HepG2 (cell line): Measurements from ENCODE around the gene ARMH1. TPM values are rescaled to one million over a fixed set of nuclear protein-coding genes. Genes with fewer than 3 reads are reported as not detected.
A peak's percentile ranks its signal among the peaks of the same experiment; 100 is the strongest.

ENCODE experiments used
- AGO1 ChIP-seq: fragments of 200-400 bp; formaldehyde crosslinking; IDR thresholded peaks from 2 replicates; pipeline ENCODE4 v1.6.1; 2017; ENCODE audit warnings: mild to moderate bottlenecking, low read depth, low read length, moderate library complexity; ENCODE audit not compliant: poor library complexity, severe bottlenecking
- CBFB ChIP-seq: sonication (generic); formaldehyde crosslinking; IDR thresholded peaks from 2 replicates; pipeline ENCODE4 v1.4.0; 2020; ENCODE audit warnings: missing genetic modification reagents
- CTCF ChIP-seq: sonication (generic); formaldehyde crosslinking; IDR thresholded peaks from 2 replicates; pipeline ENCODE4 v1.5.0; 2020; ENCODE audit warnings: mild to moderate bottlenecking, missing genetic modification reagents, moderate library complexity
- DMTF1 ChIP-seq: sonication (generic); formaldehyde crosslinking; IDR thresholded peaks from 2 replicates; pipeline ENCODE4 v1.4.0; 2020; ENCODE audit warnings: mild to moderate bottlenecking, missing genetic modification reagents
- MAFG ChIP-seq: sonication (generic); formaldehyde crosslinking; IDR thresholded peaks from 2 replicates; pipeline ENCODE4 v1.5.1; 2020; ENCODE audit warnings: mild to moderate bottlenecking, missing genetic modification reagents
- MXI1 ChIP-seq: IDR thresholded peaks from 3 replicates; pipeline ENCODE4 v1.6.1; 2012; ENCODE audit warnings: low read depth, low read length, inconsistent platforms, borderline replicate concordance
- NCOR1 ChIP-seq: fragments of 200-600 bp; sonication (generic); IDR thresholded peaks from 2 replicates; pipeline ENCODE4 v1.7.0; 2017; ENCODE audit warnings: antibody characterized with exemption, low read length, borderline replicate concordance
- RXRB ChIP-seq: IDR thresholded peaks from 2 replicates; pipeline ENCODE4 v1.6.1; 2016; ENCODE audit warnings: borderline replicate concordance, missing genetic modification reagents, missing compliant biosample characterization
- SIX4 ChIP-seq: sonication (generic); formaldehyde crosslinking; IDR thresholded peaks from 2 replicates; pipeline ENCODE4 v1.4.0; 2020; ENCODE audit warnings: missing genetic modification reagents
- TRAFD1 ChIP-seq: sonication (generic); formaldehyde crosslinking; IDR thresholded peaks from 2 replicates; pipeline ENCODE4 v1.5.1; 2020; ENCODE audit warnings: missing genetic modification reagents, mild to moderate bottlenecking, borderline replicate concordance
- ZBTB7B ChIP-seq: sonication (generic); formaldehyde crosslinking; IDR thresholded peaks from 2 replicates; pipeline ENCODE4 v1.4.0; 2020; ENCODE audit warnings: missing genetic modification reagents
- ZKSCAN8 ChIP-seq: IDR thresholded peaks from 2 replicates; pipeline ENCODE4 v1.6.1; 2016; ENCODE audit warnings: borderline replicate concordance, missing genetic modification reagents, missing compliant biosample characterization
- ZNF33B ChIP-seq: sonication (generic); formaldehyde crosslinking; IDR thresholded peaks from 2 replicates; pipeline ENCODE4 v1.5.1; 2020; ENCODE audit warnings: mild to moderate bottlenecking, missing genetic modification reagents
- ZNF703 ChIP-seq: sonication (generic); formaldehyde crosslinking; IDR thresholded peaks from 2 replicates; pipeline ENCODE4 v1.5.1; 2020; ENCODE audit warnings: missing genetic modification reagents, mild to moderate bottlenecking, moderate library complexity, borderline replicate concordance
- ZNF773 ChIP-seq: sonication (generic); formaldehyde crosslinking; IDR thresholded peaks from 2 replicates; pipeline ENCODE4 v1.4.0; 2020; ENCODE audit warnings: missing genetic modification reagents, borderline replicate concordance
- ZNF777 ChIP-seq: sonication (generic); formaldehyde crosslinking; IDR thresholded peaks from 2 replicates; pipeline ENCODE4 v1.4.0; 2020; ENCODE audit warnings: missing genetic modification reagents
- ZSCAN30 ChIP-seq: sonication (generic); formaldehyde crosslinking; IDR thresholded peaks from 2 replicates; pipeline ENCODE4 v1.5.0; 2020; ENCODE audit warnings: mild to moderate bottlenecking, missing genetic modification reagents
- polyA plus RNA-seq, 8 experiments: library from polyadenylated mRNA; depleted of rRNA in 3 of 8; stranded (reverse) in 7 of 8; unstranded in 1 of 8; fragments of >200 nt; fragmentation: Illumina TruSeq in 4 of 8; extraction: Trizol in 4 of 8; gene quantifications; 2 replicates each; pipeline versions ENCODE4 v1.2.1 to v1.2.3, GENCODE V29; 2011 to 2016; ENCODE audit warnings: low read depth in 4 of 8, missing spikeins in 1 of 8, mixed read lengths in 1 of 8; ENCODE audit not compliant: insufficient read depth in 1 of 8
- total RNA-seq, 5 experiments: library from RNA; depleted of rRNA; stranded (reverse); fragments of >200 nt; fragmentation: Illumina TruSeq; extraction: Trizol; gene quantifications; 2 replicates each; pipeline ENCODE4 v1.2.3, GENCODE V29; 2016; ENCODE audit warnings: low read depth in 1 of 5
- TF ChIP-seq, protein P1 (sequence below): sonication (generic); formaldehyde crosslinking; IDR thresholded peaks from 2 replicates; pipeline ENCODE4 v1.9.0; 2021; ENCODE audit warnings: missing genetic modification reagents, borderline replicate concordance
- TF ChIP-seq, protein P2 (sequence below): fragments of 450-650 bp; IDR thresholded peaks from 2 replicates; pipeline ENCODE4 v1.6.1; 2017

Gene ARMH1
- total and polyA plus RNA-seq, 2 of the 13 experiments (the other 11 are each of a cell fraction or from before 2014, with no cell fraction given): 0.69 TPM; not detected in 1

- TF ChIP-seq, protein P1, sequence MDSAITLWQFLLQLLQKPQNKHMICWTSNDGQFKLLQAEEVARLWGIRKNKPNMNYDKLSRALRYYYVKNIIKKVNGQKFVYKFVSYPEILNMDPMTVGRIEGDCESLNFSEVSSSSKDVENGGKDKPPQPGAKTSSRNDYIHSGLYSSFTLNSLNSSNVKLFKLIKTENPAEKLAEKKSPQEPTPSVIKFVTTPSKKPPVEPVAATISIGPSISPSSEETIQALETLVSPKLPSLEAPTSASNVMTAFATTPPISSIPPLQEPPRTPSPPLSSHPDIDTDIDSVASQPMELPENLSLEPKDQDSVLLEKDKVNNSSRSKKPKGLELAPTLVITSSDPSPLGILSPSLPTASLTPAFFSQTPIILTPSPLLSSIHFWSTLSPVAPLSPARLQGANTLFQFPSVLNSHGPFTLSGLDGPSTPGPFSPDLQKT: no peak
- TF ChIP-seq MAFG (no peak), ZNF703 (CRISPR knock-in tag) (no peak), AGO1 (no peak), ZBTB7B (CRISPR knock-in tag) (no peak; the same call in 1 of the 2 replicates), SIX4 (CRISPR knock-in tag) (no peak), CTCF (CRISPR knock-in tag) (peak; percentile 22; the same call in 1 of the 2 replicates), MXI1 (peak; percentile 88; the same call in 2 of the 3 replicates), NCOR1 (no peak), ZKSCAN8 (0 out of 2 replicates have a peak, but pooled peaks have one; percentile 25), ZNF777 (no peak), ZNF773 (CRISPR knock-in tag) (no peak), CBFB (peak; percentile 28; the same call in 1 of the 2 replicates), DMTF1 (no peak), TRAFD1 (CRISPR knock-in tag) (no peak), ZSCAN30 (CRISPR knock-in tag) (no peak), RXRB (CRISPR knock-in tag) (peak; percentile 49; the same call in 1 of the 2 replicates), ZNF33B (CRISPR knock-in tag) (no peak)
- TF ChIP-seq, protein P2, sequence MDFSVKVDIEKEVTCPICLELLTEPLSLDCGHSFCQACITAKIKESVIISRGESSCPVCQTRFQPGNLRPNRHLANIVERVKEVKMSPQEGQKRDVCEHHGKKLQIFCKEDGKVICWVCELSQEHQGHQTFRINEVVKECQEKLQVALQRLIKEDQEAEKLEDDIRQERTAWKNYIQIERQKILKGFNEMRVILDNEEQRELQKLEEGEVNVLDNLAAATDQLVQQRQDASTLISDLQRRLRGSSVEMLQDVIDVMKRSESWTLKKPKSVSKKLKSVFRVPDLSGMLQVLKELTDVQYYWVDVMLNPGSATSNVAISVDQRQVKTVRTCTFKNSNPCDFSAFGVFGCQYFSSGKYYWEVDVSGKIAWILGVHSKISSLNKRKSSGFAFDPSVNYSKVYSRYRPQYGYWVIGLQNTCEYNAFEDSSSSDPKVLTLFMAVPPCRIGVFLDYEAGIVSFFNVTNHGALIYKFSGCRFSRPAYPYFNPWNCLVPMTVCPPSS: no peak
These were observed 65.0 kb downstream of the ARMH1 start, which contains the start of gene KIF2C (continued) for GRCh38 chr1:44739307-44740178.
